Activated CD8-positive, alpha-beta memory T cell treated with anti-CD3 and anti-CD28 coated beads for 24 hours (primary cell): ENCODE data around the gene B4GALT1.
"Not testable (repeated sequence)": the region's sequence is repeated elsewhere in the genome, so short reads cannot be mapped to it uniquely, and the experiment has no call there.

Experiments used
- DNase-seq: peaks from one replicate; pipeline ENCODE4 v3.0.0-alpha.2; 2020

Gene B4GALT1

DNA sequence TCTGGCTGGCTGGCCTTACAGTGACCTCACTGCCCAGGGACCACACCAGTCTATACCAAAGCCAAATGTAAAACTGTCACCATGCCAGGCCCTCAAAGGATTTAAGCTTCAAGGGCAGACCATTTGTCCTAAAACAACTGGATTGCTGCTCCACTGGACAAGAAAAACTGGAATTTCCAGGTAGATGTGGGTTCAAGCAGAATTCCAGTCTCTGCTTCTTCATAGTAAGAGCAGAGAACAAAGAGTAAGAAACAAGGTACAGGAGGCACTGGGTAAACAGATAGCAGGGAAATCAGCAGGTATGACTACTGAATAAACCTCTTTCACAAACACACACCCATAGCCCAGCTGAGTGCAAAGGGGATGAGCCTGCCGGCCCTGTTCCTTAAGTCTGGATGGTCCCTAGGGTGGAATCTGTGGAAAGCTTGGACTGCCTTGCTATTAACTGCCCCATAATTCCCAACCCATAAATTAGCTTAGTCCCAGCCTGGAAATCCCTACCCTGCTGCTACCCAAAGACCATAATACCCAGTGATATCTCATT lies 5.5 kb downstream of the B4GALT1 start:
- DNase-seq = no peak

DNA sequence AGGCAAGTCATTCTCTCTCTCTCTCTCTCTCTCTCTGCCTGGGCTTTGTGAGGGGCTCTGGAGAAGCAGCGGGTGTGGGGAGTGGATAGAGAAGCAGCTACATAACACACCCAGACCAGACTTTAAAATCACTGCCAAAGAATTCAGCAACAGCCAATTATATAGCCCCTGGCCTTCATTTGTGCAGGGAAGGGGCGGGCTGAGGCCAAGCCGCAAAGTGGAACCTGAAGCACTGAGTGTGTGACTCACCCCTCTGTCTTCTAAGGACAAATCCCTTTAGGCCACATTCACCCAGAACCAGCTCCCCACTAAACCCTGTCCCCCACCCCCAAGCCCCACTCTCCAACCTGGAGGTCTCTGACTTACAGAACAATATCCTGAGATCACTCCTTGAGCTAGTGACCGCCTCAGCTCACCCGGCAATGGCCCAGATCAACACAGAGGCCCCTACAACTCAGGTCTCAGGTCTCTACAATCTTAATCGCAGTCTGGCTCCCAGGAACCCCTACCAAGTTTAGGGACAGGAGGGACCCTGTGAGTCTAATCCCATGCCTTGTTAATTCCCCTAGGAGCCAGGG lies 6.0 kb downstream of the B4GALT1 start:
- no peak for DNase-seq

DNA sequence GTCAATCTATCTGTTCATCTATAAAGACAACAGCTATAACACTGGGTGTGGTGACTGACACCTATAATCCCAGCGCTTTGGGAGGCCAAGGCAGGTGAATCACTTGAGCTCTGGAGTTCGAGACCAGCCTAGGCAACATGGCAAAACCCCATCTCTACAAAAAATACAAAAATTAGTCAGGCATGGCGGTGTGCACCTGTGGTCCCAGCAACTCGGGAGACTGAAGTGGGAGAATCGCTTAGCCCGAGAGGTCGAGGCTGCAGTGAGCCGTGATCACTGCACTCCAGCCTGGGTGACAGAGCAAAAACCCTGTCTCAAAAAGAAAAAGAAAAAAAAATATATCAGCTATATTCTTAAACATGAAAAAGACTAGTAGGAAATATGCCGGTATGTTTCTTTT lies 6.7 kb downstream of the B4GALT1 start:
- DNase-seq = not testable (repeated sequence)

DNA sequence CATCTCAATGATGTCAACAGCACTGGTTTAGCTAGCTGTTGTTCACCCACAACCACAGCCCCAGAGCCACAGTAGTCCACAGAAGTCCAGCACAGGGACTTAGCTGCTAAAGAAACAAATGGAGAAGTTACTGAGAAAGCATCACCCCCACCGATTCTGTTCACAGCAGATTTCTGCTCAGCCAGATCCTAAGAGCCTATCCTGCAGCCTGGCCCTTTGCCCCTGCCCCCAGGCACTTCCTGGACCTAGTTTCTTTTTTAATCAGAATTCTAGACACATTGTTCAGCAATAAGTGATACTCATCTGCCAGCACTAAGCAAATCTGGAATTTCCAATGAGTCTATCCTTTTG lies 7.4 kb downstream of the B4GALT1 start:
- DNase-seq = peak; percentile 82

DNA sequence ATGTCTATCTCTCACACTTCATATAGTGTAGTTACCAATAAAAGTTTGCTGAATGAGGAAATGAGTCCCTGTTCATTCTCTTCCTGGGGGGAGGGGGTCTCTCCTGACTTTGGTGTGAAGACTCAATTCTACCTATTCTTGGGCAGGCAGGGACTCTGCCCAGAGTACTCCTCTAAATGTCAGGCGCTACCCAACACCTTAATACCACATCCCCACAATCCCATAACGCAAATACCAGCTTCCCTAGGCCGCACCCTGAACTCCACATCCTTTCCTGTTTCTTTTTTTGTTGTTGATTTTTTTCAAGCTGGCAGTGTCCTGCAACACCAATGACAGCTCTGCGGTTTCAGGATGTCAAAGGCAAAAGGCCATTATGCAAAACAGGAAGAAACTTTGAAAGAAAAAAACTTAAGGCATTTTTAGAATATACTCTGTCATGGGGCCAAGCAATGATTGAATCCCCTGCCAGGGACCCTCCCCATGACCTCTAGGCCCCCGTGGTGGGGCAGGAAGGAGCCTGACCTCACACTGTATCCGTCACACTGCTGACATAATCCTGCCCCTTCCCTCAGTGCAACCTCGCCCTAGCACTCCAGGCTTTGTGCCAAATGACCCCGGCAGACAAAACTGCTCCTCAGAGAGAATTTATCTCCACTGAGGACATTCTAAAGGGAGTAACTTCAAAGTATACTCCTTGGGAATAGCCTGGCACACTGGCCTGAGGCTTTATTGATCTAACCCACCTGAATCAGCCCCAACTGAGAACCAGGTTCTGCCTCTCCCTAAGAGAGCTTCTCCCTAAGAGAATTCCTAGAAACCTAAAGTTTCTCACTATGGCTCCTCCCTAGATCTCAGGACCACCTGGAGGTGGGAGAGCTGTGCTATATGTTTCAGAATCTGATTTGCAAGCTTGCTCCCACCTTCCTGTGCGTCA lies 8.0 kb downstream of the B4GALT1 start:
- no peak for DNase-seq

DNA sequence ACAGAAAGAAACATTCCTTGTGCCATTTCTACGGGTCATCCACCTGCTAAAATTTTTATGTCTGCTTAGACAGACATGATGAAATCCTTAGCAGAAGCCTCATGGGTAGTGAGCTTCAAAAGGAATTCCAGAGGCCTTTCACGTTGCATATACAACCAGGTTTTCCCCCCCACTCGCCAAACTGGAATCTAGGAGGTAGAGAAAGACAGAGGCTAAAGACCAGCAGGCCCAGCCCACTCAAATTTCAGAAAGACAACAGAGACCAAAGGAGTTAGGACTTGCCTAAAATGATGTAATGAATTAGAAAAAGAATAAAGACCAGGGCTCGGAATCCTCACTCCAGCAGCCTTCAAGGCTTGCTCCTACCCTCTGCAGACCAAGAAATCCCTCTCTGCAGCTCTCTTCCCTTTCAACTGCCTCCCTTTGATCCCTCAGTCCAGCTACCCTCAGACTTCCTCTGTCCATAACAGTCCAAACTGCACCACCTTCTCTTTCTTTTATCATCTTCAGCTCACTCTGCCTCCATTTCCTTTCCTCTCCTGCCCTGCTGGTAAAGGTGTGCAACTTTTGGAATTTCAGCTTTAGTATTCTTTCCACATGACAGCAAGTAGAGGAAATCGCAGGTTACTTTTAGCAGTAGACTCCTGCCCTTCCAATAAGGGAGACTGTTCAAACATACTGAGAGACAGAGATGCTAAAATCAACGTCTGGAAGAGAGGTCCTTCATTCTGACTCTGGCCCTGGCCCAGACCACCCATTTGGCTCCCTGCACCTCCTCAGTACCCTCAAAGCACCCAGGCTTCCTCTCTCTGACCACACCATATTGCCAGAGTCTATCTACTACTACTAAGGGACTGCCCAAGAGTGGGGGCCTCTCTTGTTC lies 8.9 kb downstream of the B4GALT1 start:
- DNase-seq = no peak

DNA sequence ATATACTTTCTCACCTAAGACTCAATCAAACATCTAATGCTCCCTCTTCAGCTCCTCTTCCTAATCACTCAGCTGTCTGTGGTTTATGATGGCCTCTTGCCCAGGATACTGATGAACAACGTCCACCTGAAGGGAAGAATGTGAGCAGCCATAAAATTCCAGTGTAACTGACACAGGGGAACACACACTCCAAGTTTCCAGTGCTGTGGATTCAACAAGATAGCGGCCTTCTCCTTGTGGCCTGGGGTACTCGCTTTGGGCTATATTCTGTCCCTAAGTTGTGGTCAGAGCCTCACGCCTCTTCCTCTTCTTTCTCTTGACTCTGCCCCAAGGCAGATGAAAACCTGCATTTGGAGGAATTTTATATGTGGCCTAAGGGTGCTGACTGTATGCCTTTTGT lies 11.7 kb downstream of the B4GALT1 start:
- peak; percentile 43 for DNase-seq

DNA sequence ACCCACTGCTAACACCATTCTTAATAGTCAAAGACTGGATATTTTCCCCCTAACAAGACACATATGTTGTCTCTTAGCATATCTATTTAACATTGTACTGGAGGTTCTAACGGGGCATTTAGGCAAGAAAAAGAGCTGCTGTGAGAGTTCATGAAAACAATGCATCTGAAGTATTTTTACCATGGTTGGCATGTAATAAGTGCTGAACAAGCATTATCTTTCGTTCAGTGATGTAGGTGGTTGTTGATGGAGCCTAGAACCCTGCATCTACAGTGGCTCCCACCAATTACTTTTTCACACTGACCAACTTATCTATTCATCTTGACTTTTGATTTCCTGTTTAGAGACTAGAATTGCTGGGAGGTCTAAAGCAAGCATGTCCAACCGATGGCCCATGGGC lies 12.8 kb downstream of the B4GALT1 start:
- peak; percentile 38 for DNase-seq

DNA sequence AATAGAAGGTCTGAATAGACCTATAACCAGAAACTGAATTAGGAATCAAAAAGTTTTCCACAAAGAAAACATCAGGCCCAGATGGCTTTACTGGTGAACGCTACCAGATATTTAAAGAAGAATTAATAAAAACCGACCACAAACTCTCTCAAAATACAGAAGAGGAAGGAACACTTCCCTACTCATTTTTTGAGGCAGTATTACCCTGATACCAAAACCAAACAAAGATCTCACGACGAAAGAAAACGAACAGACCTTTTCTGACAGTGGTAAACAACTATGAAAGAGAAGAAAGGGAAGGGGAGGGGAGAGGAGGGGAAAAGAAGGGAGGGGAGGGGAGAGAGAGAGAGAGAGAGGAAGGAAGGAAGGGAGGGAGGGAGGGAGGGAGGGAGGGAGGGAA lies 13.5 kb downstream of the B4GALT1 start:
- DNase-seq = no peak

DNA sequence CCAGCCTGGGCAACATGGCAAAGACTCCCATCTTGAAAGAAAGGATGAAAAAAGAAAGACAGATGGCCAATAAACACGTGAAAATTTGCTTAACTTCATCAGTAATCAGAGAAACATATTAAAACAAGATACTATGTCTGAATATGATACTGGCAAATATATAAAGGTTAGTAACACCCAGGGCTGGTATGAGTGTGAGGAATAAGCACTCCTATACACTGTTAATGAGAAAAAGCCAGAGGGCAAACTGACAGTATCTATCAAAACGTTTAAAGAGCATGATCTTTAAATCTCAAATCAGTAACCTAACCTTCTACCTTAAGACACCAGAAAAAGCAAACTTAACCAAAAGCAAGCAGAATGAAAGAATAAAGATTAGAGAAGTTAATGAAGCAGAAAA lies 14.1 kb downstream of the B4GALT1 start:
- no peak for DNase-seq

DNA sequence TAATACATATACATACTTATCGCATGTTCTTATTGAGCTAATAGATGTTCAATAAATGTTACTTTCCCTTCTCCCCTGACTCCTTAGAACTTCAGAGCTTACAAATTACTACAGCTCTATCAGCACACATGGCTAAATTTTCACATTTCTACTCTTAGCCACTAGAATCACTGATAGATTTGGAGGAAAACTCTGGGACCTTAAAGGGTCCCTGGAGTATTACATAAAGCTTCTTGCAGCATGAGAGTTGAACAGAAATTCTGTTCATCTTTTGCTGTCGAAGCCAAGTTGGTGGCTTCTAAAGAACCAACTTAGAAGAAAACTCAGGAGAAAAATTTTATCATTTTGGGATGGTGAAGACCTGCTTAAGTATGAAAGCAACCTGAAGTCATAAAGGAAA lies 15.5 kb downstream of the B4GALT1 start:
- DNase-seq = no peak

DNA sequence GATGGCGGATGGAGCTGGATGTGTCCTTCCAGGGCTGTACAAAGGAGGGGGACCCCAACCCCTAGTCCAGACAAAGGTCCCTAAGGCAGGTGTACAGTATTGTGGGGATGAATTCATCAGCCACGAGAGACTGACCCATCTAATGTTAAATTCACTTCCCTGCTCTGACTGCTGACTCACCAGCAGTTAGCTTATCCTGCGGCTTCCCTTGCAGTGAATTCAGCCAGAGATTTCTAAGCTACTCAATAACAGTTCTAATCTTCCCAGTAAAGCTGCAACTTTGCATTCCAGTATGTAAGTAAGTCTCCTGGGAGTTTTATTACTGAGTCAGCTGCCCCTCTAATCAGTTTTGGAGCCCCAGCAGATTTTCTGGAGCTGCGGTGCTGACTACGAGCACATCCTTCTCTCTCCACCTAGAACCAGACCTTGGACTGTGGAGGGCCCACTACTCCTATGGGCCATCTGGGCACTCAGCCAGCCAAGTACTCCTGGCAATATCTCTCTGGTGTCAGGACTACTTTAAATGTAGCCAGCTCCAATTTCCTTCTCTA lies 16.1 kb downstream of the B4GALT1 start:
- DNase-seq = peak; percentile 48

DNA sequence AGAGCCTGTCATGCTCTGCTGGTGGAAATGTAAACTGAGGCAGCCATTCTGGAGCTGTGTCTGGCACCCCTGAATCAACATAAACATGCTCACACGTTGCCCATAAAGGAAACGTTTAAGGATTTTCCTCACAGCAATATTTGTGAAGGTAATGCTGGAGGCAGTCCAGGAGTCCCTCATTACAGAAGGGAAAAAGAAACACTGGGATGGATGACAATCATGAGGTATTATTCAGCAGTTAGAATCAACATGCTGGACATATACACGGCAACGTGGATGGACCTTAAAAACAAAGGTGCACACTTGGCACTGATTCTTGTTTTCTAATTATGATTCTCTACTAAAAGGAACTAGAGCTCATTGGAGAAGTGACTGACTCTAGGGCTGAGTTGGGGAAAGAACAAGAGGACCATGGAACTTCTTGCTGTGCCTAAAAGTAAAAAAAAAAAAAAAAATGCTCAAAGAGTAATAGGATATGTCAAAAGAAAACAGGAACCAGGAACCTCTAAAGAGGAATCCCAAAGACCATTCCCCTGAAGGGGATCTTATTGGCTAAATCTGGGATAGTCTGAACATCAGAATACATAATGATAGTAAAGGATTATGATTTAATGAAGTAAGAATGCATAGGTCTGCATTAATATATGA lies 18.6 kb downstream of the B4GALT1 start:
- DNase-seq = no peak

DNA sequence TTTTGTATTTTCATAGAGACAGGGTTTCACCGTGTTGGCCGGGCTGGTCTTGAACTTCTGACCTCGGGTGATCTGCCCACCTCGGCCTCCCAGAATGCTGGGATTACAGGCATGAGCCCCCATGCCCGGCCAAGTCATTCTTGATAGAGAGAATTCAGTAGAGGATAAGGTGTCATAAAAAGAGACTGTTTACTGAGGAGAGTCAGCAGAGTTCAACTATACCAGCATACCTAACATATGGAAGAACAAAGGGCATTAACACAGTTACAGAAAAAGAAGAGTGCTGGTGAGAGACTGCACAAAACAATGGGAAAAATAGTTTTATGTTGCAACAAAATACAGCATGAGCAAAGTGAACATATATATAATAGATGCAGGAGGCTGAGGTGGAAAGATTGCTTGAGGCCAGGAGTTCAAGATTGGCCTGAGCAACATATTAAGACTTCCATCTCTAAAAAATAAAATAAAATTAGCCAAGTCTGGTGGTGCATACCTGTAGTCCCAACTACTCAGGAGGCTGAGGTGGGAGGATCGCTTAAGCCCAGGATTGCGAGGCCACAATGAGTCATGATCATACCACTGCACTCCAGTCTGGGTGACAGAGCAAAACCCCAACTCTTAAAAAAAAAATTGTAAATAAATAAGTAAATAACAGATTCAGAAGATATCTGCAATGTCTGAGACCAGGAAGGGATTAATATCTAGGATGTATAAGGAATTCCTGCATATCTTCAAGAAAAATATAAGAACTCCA lies 19.5 kb downstream of the B4GALT1 start:
- peak; percentile 38 for DNase-seq

DNA sequence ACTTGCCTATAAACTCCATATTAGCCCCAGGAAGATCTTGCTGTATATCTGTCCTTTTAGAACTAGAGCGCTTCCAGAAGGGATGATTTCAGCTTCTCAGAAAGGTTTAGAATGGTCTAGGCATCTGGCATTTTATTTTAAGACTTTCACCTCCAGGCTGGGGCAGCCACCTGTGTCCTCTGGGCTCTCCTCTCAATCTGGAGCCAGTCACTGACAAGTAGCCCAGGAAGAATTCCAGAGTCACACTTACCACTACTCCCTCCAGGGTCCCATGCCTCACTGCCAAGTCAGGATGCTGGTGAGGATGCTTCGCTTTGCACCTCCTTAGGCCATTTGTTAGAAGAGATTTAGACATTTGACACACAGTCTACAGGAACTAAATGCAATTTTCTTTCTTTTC lies 20.8 kb downstream of the B4GALT1 start:
- DNase-seq = no peak

DNA sequence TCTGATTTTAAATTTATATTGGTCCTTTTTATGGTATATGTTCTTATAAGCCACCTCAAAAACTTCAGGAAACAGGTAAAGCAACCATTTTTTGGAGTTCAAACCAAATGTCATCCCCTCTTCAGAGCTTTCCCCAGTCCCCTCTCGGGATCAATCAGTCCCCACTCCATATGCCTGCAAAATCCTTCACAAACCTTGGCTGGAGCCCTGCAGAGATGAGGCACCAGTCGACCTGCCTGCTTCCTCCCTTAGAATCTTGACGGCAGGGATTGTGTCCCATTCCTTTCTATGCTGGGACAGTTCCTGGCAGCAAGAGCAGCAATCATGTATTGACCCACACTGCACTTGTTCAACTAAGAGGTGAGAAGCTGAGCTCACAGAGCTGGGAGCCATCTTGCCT lies 22.6 kb downstream of the B4GALT1 start:
- DNase-seq = peak; percentile 15

DNA sequence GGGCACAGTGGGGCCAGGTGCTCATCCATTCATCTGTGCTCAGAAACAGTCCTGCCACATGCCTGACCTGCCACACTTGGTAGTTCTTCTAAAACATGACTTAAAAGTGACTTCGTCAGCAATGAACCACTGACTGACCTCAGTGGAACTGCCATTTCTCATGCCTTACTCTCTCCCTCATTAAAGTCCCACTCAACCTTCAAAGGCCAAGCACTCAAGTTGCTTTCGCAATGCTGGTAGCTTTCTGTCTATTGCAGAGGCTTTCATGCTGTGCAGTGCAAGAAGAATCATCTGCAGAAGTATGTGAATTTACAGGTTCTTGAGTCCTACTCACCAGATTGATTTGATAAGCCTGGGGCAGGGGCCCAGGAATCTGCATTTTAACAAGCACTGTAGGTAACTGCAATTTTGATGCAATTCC lies 23.9 kb downstream of the B4GALT1 start:
- DNase-seq = no peak

DNA sequence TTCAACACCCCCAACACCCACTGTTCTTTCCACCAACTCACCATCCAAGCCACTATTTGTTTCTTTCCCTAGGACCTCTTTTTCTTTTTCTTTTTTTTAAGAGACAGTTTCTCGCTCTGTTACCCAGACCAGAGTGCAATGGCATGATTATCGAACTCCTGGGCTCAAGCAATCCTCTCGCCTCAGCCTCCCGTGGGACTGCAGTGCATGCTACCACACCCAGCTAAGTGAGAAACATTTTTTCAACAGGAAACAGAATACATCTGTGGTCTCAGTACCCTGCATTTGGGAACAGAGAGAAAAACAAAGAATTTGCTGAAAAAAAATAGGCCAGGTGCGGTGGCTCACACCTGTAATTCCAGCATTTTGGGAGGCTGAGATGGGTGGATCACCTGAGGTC lies 24.6 kb downstream of the B4GALT1 start:
- DNase-seq = no peak

DNA sequence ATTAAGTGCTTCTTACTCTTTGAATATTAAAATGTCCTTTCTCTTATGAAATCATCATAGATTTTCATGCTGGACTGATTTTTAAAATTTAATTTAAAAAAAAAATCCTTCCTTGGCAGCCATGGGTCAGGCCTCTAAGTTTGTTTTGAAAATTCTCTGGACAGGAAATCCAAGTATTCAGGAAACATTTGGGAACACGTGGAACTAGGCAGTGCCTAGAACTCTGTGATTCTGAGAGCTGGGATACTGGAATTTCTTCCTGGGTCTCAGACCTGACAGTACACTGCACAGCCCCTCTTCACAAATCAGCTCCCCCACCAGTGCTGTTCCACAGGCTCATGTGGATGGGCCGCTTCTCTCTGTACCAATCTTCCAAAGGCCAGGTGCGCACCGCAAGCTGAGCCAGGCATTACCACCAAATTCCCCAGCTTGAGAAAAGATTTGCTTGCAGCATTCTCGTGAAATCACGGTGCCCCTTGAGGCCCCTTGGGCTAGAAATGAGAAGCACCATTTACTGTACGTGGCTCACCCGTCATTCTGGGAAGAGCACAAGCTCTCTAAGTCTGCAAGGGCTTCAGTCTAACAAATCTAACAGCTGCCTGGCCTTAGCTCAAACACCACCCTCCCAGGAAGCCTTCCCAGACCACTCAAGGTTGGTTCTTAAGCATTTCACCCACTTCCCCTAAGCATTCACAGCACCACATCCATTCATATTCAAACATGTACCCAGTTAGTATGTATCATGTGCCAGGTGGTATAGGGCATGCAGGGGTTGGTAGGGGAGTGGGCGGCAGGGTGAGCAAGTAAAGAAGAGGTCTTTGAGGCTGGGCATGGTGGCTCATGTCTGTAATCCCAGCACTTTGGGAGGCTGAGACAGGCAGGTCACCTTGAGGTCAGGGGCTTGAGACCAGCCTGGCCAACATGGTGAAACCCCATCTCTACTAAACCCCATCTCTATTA lies 26.5 kb downstream of the B4GALT1 start:
- no peak for DNase-seq

DNA sequence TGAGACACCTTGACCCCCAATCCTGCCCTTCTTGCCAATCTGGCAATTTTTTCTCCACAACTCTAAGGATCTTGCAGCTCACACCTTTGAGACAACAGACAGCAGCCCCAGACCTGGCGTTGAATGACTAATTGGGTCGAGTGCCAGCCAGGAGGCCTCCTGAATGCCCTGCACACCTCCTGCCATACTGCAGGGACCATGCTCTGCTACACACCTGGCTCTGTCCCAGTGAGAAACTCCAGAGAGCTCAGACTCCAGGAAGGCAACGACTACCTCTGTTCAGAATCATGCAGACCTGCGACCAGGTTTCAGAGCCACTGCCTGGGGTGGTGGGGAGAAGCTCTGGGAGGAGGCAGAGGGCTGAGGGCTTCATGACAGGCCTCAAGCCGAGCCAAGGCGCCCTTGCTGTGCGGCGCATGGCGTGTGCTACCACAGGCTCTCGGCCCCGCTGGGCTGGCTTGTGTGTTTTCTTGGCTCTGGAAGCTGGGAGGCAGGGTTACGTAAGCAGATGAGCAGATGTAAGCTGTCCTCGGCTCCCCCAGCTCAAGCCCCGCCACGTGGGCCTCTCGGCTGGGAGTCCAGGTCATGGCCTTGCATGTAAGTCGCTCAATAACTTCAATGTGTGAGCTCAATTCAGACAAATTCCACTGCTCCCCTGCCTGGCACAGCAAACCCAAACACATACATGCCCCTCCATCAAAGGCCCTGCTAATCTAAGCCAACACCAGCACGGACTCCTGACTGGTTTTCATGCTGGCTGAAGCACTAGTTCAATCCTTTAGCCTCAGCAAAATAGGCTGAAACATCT lies 27.5 kb downstream of the B4GALT1 start:
- DNase-seq = no peak
